Activated naive CD4-positive, alpha-beta T cell treated with anti-CD3 and anti-CD28 coated beads for 36 hours (primary cell): ENCODE data around the gene HYI. TPM values are rescaled to one million over a fixed set of nuclear protein-coding genes. Genes with fewer than 3 reads are reported as not detected.
A peak's percentile ranks its signal among the peaks of the same experiment; 100 is the strongest.
"Not testable (repeated sequence)": the region's sequence is repeated elsewhere in the genome, so short reads cannot be mapped to it uniquely, and the experiment has no call there.

Experiments
- CTCF ChIA-PET: fragments of 350-600 bp; sonication (Branson Sonifier 250); formaldehyde crosslinking; loops from one replicate; lab custom pipeline; 2021; ENCODE audit warnings: antibody characterized with exemption; lab: Charles Lee
- DNase-seq: peaks from one replicate; pipeline ENCODE4 v3.0.0-alpha.2; 2020
- H3K27ac Mint-ChIP-seq: one replicate; pipeline ENCODE4 v1.8.0; 2021; ENCODE audit warnings: mild to moderate bottlenecking, mixed read lengths
- H3K27me3 Mint-ChIP-seq: one replicate; pipeline ENCODE4 v1.8.0; 2021; ENCODE audit warnings: low read depth, mixed read lengths
- H3K36me3 Mint-ChIP-seq: one replicate; pipeline ENCODE4 v1.8.0; 2021; ENCODE audit warnings: low read depth, mixed read lengths
- H3K4me1 Mint-ChIP-seq: one replicate; pipeline ENCODE4 v1.8.0; 2021; ENCODE audit warnings: low read depth, mixed read lengths
- H3K4me3 Mint-ChIP-seq: one replicate; pipeline ENCODE4 v1.8.0; 2021; ENCODE audit warnings: mild to moderate bottlenecking, moderate library complexity, mixed read lengths
- H3K9me3 Mint-ChIP-seq: one replicate; pipeline ENCODE4 v1.8.0; 2021; ENCODE audit warnings: mixed read lengths
- intact Hi-C: fragments of 100-400 bp; cut with micrococcal nuclease; formaldehyde crosslinking; loops from one replicate; pipeline ENCODE4 v1.15.1; 2023
- total RNA-seq, 2 experiments: library from RNA; stranded (reverse); gene quantifications; one replicate each; pipeline ENCODE4 v1.2.3, GENCODE V29; 2021

Gene HYI, protein sequence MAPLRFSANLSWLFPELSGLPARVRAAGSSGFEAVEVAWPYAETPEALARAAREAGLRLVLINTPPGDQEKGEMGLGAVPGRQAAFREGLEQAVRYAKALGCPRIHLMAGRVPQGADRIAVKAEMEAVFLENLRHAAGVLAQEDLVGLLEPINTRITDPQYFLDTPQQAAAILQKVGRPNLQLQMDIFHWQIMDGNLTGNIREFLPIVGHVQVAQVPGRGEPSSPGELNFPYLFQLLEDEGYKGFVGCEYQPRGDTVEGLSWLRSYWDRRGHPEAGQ
- total RNA-seq = 1 to 10 TPM; 9.1 to 9.2 TPM

DNA sequence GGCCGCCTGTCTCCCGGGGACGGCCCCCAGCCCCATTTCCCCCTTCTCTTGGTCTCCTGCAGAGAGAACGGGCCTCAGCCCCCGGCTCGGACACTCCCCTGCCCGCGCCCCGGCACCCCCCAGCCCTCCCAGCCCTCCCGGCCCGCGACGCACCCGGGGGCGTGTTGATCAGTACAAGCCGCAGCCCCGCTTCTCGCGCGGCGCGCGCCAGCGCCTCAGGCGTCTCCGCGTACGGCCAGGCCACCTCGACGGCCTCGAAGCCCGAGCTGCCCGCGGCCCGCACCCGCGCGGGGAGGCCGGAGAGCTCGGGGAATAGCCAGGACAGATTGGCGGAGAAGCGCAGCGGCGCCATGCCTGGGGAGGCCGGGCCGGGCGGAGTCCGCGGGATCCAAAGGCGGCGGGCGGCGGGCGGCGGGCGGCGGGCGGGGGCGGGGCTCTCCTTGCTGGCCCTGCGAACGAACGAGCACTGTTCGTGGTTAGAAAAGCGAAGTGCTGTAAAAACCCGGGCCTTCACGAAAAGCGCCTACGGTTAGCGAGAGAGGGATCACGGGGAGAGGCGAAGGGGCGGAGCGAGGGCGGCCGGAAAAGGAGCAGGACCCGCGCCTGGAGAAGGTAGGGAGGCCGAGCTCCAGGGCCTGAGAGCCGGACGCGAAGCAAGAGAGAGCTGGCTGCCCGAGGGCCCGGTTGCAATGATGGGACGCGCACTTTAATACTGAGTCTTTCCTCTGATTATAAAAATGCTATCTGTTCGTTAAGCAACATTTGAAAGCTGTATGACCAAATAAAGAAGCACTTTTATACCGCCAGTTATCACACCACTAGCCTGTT, at the start of gene HYI:
HYI (minus strand) TSS at position 490 of the 828 bp plus-strand sequence; CDS start at position 352, 138 bp downstream.
- H3K4me1 Mint-ChIP-seq = peaks cover 13% of the 10 kb centered on the region
- CTCF ChIA-PET = interaction anchor here (0.8 to 1.1 kb wide), 4 partner anchors 39 to 226 kb away, joined by 3 read pairs; no protein-coding TSS in a partner anchor
- H3K36me3 Mint-ChIP-seq = peaks cover 14% of the 10 kb centered on the region
- DNase-seq = peak; percentile 84
- H3K9me3 Mint-ChIP-seq = no peaks in the 10 kb centered on the region
- intact Hi-C loops = loop anchor here (1.0 to 10.0 kb wide), 4 partner anchors 85 to 481 kb away; partner anchors contain the start of genes ARTN, CDC20 and ELOVL1
- peak within 1 kb of the TSS; percentile 83 for H3K4me3 Mint-ChIP-seq
- peak within 1 kb of the TSS; percentile 81 for H3K27ac Mint-ChIP-seq
- peaks cover 10% of the 10 kb centered on the region for H3K27me3 Mint-ChIP-seq

DNA sequence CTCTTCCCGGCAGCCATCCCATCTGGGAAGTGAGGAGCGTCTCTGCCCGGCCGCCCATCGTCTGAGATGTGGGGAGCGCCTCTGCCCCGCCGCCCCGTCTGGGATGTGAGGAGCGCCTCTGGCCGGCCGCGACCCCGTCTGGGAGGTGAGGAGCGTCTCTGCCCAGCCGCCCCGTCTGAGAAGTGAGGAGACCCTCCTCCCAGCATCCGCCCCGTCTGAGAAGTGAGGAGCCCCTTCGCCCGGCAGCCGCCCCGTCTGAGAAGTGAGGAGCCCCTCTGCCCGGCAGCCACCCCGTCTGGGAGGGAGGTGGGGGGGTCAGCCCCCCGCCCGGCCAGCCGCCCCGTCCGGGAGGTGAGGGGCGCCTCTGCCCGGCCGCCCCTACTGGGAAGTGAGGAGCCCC, 48.1 kb upstream of the HYI start:
- H3K9me3 Mint-ChIP-seq, intact Hi-C loops, CTCF ChIA-PET, H3K27ac Mint-ChIP-seq, H3K36me3 Mint-ChIP-seq, DNase-seq, H3K4me1 Mint-ChIP-seq, H3K27me3 Mint-ChIP-seq, H3K4me3 Mint-ChIP-seq: not testable (repeated sequence)

DNA sequence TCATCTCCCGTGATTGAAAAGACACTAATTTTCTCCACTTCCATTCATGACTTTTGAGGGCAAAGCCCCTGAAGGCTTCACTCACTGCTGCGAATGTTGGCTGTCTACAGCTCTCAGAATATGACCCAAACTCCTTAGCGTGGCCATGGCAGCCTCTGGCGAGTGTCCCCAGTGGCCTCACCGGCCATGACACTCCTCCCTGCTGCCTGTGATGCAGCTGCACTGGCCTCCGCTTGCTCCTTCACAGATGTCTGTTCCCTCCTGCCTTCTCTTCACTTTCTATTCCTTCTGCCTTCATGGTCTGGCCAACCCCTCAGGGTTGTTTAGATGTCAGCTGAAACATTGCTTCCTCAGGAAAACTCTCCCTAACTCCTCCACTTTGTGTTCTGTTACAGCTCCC, 46.2 kb upstream of the HYI start:
- Mint-ChIP-seq H3K36me3 (no peaks in the 10 kb centered on the region), H3K4me1 (no peaks in the 10 kb centered on the region), H3K9me3 (no peaks in the 10 kb centered on the region), H3K27ac (no peak overlapping the region), H3K4me3 (no peak overlapping the region), H3K27me3 (peaks cover 4% of the 10 kb centered on the region)
- DNase-seq = no peak
- CTCF ChIA-PET = no interaction called here
- intact Hi-C loops = no loop called here

DNA sequence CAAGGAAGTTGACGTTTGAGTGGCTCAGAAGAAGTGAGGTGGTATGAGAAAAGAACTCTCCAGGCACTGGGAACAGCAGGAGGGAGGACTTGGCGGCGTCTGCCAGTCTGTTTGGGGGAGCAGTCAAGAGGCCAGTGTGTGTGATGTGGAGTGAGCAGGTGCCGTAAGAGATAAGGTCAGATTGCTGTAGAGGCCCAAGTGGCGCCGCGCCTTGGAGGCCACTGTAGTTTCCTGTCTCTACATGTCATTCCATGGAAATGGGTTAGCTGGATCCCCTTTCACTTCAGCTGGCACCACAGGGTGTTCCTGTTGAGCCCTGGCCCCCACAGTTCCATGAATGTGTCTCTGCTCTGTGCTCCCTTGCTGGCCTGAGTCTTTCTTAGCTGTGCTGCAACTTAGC, 41.5 kb upstream of the HYI start:
- H3K9me3 Mint-ChIP-seq = peaks cover 10% of the 10 kb centered on the region
- no peaks in the 10 kb centered on the region for H3K36me3 Mint-ChIP-seq
- CTCF ChIA-PET = no interaction called here
- no peak overlapping the region for H3K4me3 Mint-ChIP-seq
- peaks cover 2% of the 10 kb centered on the region for H3K27me3 Mint-ChIP-seq
- no peak overlapping the region for H3K27ac Mint-ChIP-seq
- H3K4me1 Mint-ChIP-seq = no peaks in the 10 kb centered on the region
- intact Hi-C loops = no loop called here
- DNase-seq = no peak

DNA sequence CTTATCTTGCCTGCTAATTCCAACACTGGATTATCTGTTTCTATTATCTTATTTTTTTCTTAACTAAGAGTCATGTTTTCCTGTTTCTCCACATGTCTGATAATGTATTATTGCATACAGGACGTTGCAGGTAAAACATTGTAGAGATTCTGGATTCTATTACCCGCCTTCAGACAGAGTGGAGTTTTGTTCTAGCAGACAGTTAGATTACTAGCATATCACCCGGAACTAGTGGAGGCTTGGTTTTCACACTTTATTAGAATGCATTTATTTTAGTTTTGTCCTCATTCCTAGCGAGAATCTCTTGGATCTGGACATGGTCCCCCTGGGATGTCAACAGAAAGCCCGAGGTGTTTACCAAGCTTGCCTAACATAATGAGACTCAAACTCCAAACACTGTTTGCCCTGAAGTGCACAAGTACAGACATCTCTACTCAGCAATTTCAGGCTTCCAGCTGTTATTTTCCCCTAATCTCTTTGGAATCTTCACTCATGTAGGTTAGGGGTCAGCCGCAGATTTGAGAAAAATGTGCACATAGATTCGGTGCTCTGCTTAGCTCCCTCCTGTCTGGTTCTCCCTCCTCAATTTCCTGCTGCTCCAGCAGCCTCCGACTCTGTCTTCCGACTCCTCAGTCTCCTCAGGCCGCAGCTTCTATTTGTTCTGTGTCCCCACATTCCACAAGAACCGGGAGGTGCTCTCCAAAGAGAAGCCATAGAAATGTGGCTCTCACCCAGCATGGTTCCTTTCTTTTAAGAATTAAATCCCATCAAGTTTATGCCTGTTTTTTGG, 40.1 kb upstream of the HYI start:
- DNase-seq = no peak
- Mint-ChIP-seq H3K36me3 (peaks cover 2% of the 10 kb centered on the region), H3K4me1 (no peaks in the 10 kb centered on the region), H3K27ac (no peak overlapping the region), H3K4me3 (no peak overlapping the region), H3K9me3 (peaks cover 20% of the 10 kb centered on the region), H3K27me3 (peaks cover 2% of the 10 kb centered on the region)
- CTCF ChIA-PET = no interaction called here
- intact Hi-C loops = no loop called here

DNA sequence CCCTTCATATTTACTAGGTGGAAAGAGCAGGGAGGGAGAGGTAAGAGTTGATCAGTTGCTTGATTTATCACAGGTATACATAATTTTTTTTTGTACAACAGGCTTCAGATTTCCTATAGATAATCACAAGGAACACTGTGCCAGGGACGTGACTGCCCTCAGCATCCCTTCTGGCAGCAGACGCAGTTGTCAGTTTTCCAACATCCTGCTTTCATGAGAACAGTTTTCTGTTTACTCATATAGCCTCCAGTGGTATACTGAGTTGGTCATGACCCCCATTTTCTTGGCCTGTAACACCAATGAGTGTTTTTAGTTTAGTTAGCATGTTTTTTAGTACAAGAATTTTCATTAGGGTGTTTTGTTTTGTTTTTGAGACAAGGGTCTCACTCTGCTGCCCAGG, 39.1 kb upstream of the HYI start:
- H3K27ac Mint-ChIP-seq = no peak overlapping the region
- CTCF ChIA-PET = interaction anchor here (1.1 kb wide), 1 partner anchor 39 kb away, joined by 3 read pairs; the partner anchor contains the start of gene HYI
- peaks cover 3% of the 10 kb centered on the region for H3K36me3 Mint-ChIP-seq
- DNase-seq = no peak
- peaks cover 26% of the 10 kb centered on the region for H3K9me3 Mint-ChIP-seq
- intact Hi-C loops = no loop called here
- no peak overlapping the region for H3K4me3 Mint-ChIP-seq
- H3K4me1 Mint-ChIP-seq = no peaks in the 10 kb centered on the region
- peaks cover 2% of the 10 kb centered on the region for H3K27me3 Mint-ChIP-seq

DNA sequence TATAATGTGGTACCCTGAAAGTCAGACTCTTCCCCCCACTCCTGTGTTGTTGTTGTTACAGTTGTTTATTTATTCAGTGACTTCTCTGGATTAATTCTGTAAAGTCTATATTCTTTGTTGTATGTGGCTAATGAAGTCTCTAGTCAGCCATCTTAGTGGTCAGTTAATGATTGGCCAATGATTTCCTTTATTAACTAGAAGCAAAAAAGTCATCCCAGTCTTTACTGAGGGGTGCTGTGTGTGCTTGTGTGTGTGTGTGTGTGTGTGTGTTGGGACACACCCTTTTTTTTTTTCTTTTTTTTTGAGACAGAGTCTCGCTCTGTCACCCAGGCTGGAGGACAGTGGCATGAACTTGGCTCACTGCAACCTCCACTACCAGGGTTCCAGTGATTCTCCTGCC, 37.3 kb upstream of the HYI start:
- CTCF ChIA-PET = no interaction called here
- Mint-ChIP-seq H3K4me3 (no peak overlapping the region), H3K27me3 (peaks cover 2% of the 10 kb centered on the region)

DNA sequence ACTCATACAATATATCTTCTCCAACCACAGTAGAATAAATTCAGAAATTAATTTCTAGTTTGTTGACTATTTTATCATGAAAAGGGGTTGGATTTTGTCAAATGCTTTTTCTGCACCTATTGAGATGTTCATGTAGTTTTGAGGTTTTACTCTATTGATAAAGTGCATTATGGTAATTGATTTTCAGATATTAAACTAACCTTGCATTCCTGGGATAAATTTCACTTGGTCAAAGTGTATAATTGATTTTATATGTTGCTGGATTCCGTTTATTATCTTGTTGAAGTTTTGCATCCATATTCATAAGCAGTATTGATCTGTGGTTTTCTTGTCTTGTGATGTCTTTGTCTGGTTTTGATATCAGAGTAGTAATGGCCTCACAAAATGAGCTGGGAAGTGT, 34.4 kb upstream of the HYI start:
- Mint-ChIP-seq H3K4me1 (no peaks in the 10 kb centered on the region), H3K4me3 (no peak overlapping the region), H3K27me3 (peaks cover 2% of the 10 kb centered on the region), H3K36me3 (peaks cover 3% of the 10 kb centered on the region), H3K27ac (no peak overlapping the region), H3K9me3 (peaks cover 33% of the 10 kb centered on the region)
- no peak for DNase-seq
- CTCF ChIA-PET = no interaction called here
- intact Hi-C loops = no loop called here

More for the DNA sequence above, 37.3 kb upstream of the HYI start:
- Mint-ChIP-seq H3K9me3 (peaks cover 30% of the 10 kb centered on the region), H3K27ac (no peak overlapping the region), H3K36me3 (peaks cover 3% of the 10 kb centered on the region), H3K4me1 (no peaks in the 10 kb centered on the region)
- intact Hi-C loops = no loop called here
- no peak for DNase-seq

DNA sequence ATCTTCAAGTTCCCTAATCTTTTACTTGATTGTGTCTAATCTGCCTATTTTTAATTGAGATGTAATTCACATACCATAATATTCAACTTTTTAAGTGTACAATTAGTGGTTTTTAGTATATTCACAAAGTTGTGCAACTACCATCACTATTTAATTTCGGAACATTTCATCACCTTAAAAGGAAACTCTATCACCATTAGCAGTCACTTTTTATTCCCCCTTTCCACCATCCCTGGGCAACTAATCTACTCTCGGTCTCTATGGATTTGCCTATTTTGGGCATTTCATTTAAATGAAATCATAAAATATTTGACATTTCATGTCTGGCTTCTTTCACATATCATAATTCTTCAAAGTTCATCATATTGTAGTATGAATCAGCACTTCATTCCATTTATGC, 30.6 kb upstream of the HYI start:
- peaks cover 6% of the 10 kb centered on the region for H3K27me3 Mint-ChIP-seq
- intact Hi-C loops = no loop called here
- peaks cover 17% of the 10 kb centered on the region for H3K9me3 Mint-ChIP-seq
- H3K4me3 Mint-ChIP-seq = no peak overlapping the region
- H3K27ac Mint-ChIP-seq = no peak overlapping the region
- no peak for DNase-seq
- CTCF ChIA-PET = no interaction called here
- peaks cover 3% of the 10 kb centered on the region for H3K4me1 Mint-ChIP-seq
- H3K36me3 Mint-ChIP-seq = peaks cover 3% of the 10 kb centered on the region

DNA sequence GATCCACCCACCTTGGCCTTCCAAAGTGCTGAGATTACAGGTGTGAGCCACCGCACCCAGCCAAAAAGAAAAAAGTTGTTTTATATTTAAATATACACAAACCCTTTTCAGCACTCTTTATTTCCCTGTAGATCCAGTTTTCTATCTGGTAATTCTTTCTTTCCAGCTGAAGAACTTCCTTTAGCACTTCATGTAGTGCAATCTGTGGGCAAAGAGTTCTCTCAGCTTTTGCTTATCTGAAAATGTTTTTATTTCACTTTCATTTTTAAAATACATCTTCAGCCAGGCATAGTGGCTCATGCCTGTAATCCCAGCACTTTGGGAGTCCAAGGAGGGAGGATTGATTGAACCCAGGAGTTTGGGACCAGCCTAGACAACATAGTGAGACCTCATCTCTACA, 28.5 kb upstream of the HYI start:
- Mint-ChIP-seq H3K36me3 (no peaks in the 10 kb centered on the region), H3K27me3 (peaks cover 6% of the 10 kb centered on the region), H3K4me3 (no peak overlapping the region), H3K4me1 (peaks cover 3% of the 10 kb centered on the region), H3K9me3 (peaks cover 4% of the 10 kb centered on the region), H3K27ac (no peak overlapping the region)
- no peak for DNase-seq
- CTCF ChIA-PET = no interaction called here
- intact Hi-C loops = no loop called here

DNA sequence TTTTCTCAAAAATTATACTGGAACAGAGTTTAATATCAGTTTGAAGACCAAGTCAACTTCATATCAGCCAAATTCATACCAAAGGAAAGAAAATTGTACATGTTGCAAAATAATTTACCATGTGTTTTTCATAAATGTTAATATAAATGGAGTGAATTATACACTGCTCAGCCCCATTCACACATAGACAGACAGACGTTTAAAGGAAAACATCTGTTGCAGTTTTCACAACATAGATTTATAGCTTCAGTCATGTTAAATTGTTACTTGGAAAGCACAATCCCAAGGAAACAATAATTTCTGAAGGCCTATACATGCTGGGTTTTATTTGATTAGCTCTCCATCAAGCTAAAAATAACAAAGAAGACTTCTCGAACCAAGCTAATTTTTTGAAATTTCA, 27.8 kb upstream of the HYI start:
- CTCF ChIA-PET = no interaction called here
- DNase-seq = no peak

DNA sequence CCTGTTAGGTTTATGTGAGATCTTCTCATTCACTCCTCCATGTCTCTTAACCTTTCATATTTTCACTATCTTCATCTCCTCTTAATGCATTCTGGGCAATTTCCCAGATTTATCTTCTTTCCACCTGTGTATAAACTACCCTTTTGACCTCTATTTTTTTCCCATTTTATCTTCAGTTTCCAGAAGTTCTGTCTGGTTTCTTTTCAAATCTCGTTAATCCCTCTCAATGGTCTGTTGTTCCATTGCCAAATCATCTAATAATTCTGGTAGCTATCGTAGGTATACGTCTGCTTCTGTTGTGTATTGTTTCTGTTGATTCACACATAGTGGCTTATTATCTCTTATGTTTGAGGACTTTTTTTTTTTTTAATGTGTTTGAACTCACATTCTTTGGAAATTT, 25.7 kb upstream of the HYI start:
- no peaks in the 10 kb centered on the region for H3K36me3 Mint-ChIP-seq
- DNase-seq = no peak
- peaks cover 3% of the 10 kb centered on the region for H3K4me1 Mint-ChIP-seq
- peaks cover 2% of the 10 kb centered on the region for H3K9me3 Mint-ChIP-seq
- no peak overlapping the region for H3K4me3 Mint-ChIP-seq
- CTCF ChIA-PET = interaction anchor here (0.6 kb wide), 1 partner anchor 569 kb away, joined by 3 read pairs; no protein-coding TSS in a partner anchor
- intact Hi-C loops = no loop called here
- no peak overlapping the region for H3K27ac Mint-ChIP-seq
- peaks cover 10% of the 10 kb centered on the region for H3K27me3 Mint-ChIP-seq

More for the DNA sequence above, 27.8 kb upstream of the HYI start:
- H3K9me3 Mint-ChIP-seq = peaks cover 2% of the 10 kb centered on the region
- H3K27ac Mint-ChIP-seq = no peak overlapping the region
- H3K27me3 Mint-ChIP-seq = peaks cover 7% of the 10 kb centered on the region
- H3K36me3 Mint-ChIP-seq = no peaks in the 10 kb centered on the region
- intact Hi-C loops = no loop called here
- H3K4me1 Mint-ChIP-seq = peaks cover 3% of the 10 kb centered on the region
- H3K4me3 Mint-ChIP-seq = no peak overlapping the region
